Psoas muscle (tissue), 8 donors: ENCODE results near the gene KIF18A. TPM values are rescaled to one million over a fixed set of nuclear protein-coding genes. Genes with fewer than 3 reads are reported as not detected.
"Not testable (repeated sequence)": the region's sequence is repeated elsewhere in the genome, so short reads cannot be mapped to it uniquely, and the experiment has no call there.

Source experiments
- ATAC-seq, 4 donors: fragments of 200-7000 bp; cut with Tn5 transposase; one replicate each; pipeline ENCODE4 v1.9.1; 2020; ENCODE audit warnings: moderate library complexity in 3 of 4, mild to moderate bottlenecking in 2 of 4
- DNase-seq, 2 donors: peaks; one replicate each; pipeline ENCODE4 v3.0.0-alpha.2; 2020
- H3K27ac ChIP-seq: fragments of 200-600 bp; one replicate; pipeline ENCODE4 v1.8.0; 2022
- H3K27me3 ChIP-seq, 3 donors: fragments of 200-600 bp in 1 of 3; one replicate each; pipeline versions ENCODE4 v1.6.1 to v1.8.0; 2013 to 2022; ENCODE audit warnings: low read length in 2 of 3, mild to moderate bottlenecking in 2 of 3, moderate library complexity in 1 of 3; ENCODE audit not compliant: insufficient read depth in 3 of 3
- H3K36me3 ChIP-seq, 2 donors: fragments of 200-600 bp in 1 of 2; one replicate each; pipeline versions ENCODE4 v1.6.1 to v1.8.0; 2013 to 2022; ENCODE audit warnings: low read depth in 1 of 2, mild to moderate bottlenecking in 1 of 2, moderate library complexity in 1 of 2; ENCODE audit not compliant: insufficient read depth in 1 of 2
- H3K4me1 ChIP-seq: fragments of 200-600 bp; one replicate; pipeline ENCODE4 v1.8.0; 2022
- H3K4me3 ChIP-seq: fragments of 200-600 bp; one replicate; pipeline ENCODE4 v1.8.0; 2022; ENCODE audit warnings: mild to moderate bottlenecking
- H3K9me3 ChIP-seq: fragments of 200-600 bp; one replicate; pipeline ENCODE4 v1.8.0; 2022
- WGBS, 3 donors: extraction: QIAGEN DNeasy Blood & Tissue Kit; methylation state at CpG; one replicate each; pipeline versions ENCODE4 v1.1.6 to v1.1.7; 2013; 5-methylcytosine and 5-hydroxymethylcytosine counted together
- intact Hi-C, 2 donors: fragments of 100-400 bp; cut with DNase I; formaldehyde crosslinking; loops; one replicate each; pipeline versions ENCODE4 v1.11.0 to v1.14.2; 2022
- polyA plus RNA-seq, 3 donors: library from polyadenylated mRNA; stranded (reverse); fragments of 200-250 nt; gene quantifications; one replicate each; pipeline ENCODE4 v1.2.3, GENCODE V29; 2013
- total RNA-seq, 4 donors: library from RNA; stranded (reverse); fragmentation: NEBNext Ultra II Directional in 2 of 4; extraction: Animal tissue kit (Norgen Biotek cat#: 25700) in 2 of 4; gene quantifications; one replicate each; pipeline versions ENCODE4 v1.2.1 to v1.2.4, GENCODE V29; 2021 to 2023
- TF ChIP-seq, protein P1 (sequence below): fragments of 200-600 bp; IDR thresholded peaks from one replicate; pipeline ENCODE4 v1.8.0; 2022; ENCODE audit warnings: antibody characterized with exemption
- donor health status: healthy with polysubstance abuse.
- donor health status: DM: no; HTN: no; CAD: no; lungs with moderate emphysema.
- donor health status: Bipolar disorder and iron deficiency.
- donor health status: healthy.
- donor health status: DM: yes; HTN: yes; CAD: no.
- donor health status: DM: no; HTN: no; CAD: no.
- donor health status: DM: no; HTN: no; CAD: no.
- donor health status: DM: yes; HTN: yes; CAD: no.

KIF18A gene
- total and polyA plus RNA-seq, 7 donors: 0.15 to 0.53 (median 0.46) TPM; not detected in 2

DNA sequence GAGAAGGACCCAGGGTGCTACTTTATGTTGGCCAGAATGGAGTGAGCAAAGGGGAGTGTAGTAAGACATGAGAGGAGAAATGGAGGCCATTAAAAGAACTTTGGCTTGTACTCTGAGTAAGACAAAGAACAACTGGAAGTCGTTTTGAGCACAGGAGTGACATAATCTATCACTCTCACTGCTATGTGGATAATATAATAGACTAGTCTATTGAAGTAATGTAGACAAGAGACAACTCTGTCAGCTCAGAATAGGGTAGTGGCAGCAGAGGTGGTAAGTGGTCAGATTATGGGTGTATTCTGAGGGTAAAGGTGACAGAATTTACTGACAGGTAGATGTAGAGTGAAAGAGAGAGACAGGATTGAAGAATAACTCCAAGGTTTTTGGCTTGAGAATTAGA lies 8.2 kb downstream of the KIF18A start:
- TF ChIP-seq, protein P1, sequence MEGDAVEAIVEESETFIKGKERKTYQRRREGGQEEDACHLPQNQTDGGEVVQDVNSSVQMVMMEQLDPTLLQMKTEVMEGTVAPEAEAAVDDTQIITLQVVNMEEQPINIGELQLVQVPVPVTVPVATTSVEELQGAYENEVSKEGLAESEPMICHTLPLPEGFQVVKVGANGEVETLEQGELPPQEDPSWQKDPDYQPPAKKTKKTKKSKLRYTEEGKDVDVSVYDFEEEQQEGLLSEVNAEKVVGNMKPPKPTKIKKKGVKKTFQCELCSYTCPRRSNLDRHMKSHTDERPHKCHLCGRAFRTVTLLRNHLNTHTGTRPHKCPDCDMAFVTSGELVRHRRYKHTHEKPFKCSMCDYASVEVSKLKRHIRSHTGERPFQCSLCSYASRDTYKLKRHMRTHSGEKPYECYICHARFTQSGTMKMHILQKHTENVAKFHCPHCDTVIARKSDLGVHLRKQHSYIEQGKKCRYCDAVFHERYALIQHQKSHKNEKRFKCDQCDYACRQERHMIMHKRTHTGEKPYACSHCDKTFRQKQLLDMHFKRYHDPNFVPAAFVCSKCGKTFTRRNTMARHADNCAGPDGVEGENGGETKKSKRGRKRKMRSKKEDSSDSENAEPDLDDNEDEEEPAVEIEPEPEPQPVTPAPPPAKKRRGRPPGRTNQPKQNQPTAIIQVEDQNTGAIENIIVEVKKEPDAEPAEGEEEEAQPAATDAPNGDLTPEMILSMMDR: no peak
- no peaks in the 10 kb centered on the region for H3K4me1 ChIP-seq
- H3K36me3 ChIP-seq: no peaks in the 10 kb centered on the region
- no peaks in the 10 kb centered on the region for H3K9me3 ChIP-seq
- intact Hi-C loops: no loop called here
- 30 to 37% (median 35%) methylated on average over 1 of the region's 1 CpG for WGBS, 3 donors
- H3K27me3 ChIP-seq: no peaks in the 10 kb centered on the region
- no peak for ATAC-seq
- no peak overlapping the region for H3K27ac ChIP-seq
- DNase-seq: no peak
- H3K4me3 ChIP-seq: no peak overlapping the region

DNA sequence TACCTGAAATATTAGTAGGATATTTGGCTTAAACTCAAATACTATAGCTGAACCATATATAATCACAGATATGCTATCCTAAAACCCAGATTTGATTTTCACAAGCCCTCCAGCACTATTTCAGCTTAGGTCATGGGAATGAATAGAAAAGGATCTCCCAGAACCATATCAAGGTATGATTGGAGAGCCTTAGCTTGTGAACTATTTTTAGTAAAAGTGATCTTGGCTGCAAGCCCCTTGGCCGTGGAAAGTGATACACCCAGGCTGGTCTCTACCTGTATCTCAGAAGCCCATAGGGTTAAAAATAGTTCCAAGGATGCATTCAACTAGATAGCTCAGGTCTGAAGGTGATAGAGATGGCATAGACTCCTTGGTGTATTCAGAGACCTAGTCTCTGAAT lies 9.7 kb downstream of the KIF18A start:
- H3K4me3 ChIP-seq: no peak overlapping the region
- DNase-seq: no peak
- TF ChIP-seq, protein P1: no peak
- H3K4me1 ChIP-seq: no peaks in the 10 kb centered on the region
- intact Hi-C loops: no loop called here
- no peaks in the 10 kb centered on the region for H3K36me3 ChIP-seq
- H3K9me3 ChIP-seq: no peaks in the 10 kb centered on the region
- H3K27me3 ChIP-seq: no peaks in the 10 kb centered on the region
- WGBS, 3 donors: 29 to 43% (median 36%) methylated on average over 1 of the region's 1 CpG
- ATAC-seq: no peak
- no peak overlapping the region for H3K27ac ChIP-seq

DNA sequence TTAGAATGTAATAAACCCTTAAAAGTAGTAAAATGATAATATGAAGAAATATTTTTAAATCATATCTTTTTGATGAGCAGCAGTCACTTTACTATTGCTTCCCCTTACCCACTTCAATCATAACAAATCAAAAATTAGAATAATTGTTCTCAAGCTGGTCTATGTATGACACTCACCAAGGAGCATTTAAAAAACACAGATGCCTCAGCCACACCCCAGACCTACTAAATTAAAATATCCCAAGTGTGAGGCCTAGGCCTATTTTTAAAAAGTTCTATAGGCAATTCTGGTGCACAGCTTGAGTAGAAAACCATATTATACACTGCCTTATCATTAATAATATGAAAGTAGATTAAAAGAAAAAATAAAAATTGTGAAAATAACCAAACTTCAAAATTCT lies 15.2 kb downstream of the KIF18A start:
- TF ChIP-seq, protein P1: no peak

DNA sequence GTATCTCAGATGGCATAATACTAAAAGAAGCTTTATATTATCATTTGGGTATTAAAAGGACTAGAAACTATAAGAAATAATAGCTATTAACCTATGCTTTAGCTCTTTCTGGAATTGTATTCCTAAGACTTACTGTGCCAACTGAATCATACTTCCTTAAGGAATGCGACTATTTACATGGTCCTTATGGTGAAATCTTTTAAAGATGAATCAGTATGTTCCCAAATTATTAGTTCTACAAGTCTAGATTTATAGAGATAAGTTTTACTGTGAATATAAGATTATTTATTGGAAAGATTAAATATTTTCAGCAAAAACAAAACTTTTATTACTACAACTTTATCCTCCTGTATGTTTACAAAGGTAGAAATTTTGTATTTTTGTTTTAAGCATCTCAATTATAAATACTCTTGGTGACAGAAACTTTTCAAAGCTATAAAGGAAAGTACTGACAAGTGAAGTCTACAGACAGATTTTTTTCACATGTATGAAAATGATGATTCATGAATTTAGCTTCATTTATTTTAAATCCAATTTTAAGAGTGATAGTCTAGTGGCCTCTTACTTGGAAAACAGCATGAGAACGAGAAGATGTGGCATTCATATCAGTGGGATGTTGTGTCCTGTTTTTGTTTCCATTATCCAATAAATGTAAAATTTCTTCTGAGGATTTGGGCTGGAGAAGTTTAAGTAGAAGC lies 17.8 kb downstream of the KIF18A start:
- Histone ChIP-seq H3K9me3 (no peaks in the 10 kb centered on the region), H3K36me3 (no peaks in the 10 kb centered on the region), H3K27ac (no peak overlapping the region), H3K27me3 (no peaks in the 10 kb centered on the region), H3K4me3 (no peak overlapping the region), H3K4me1 (no peaks in the 10 kb centered on the region)
- intact Hi-C loops: no loop called here
- TF ChIP-seq, protein P1: no peak
- WGBS, 3 donors: 93 to 95% (median 93%) methylated on average over 2 of the region's 2 CpGs
- no peak for ATAC-seq
- no peak for DNase-seq

More for the DNA sequence above, 15.2 kb downstream of the KIF18A start:
- Histone ChIP-seq H3K36me3 (no peaks in the 10 kb centered on the region), H3K4me1 (no peaks in the 10 kb centered on the region), H3K9me3 (no peaks in the 10 kb centered on the region), H3K27ac (no peak overlapping the region), H3K4me3 (no peak overlapping the region), H3K27me3 (no peaks in the 10 kb centered on the region)
- no peak for DNase-seq
- intact Hi-C loops: no loop called here
- ATAC-seq: no peak

DNA sequence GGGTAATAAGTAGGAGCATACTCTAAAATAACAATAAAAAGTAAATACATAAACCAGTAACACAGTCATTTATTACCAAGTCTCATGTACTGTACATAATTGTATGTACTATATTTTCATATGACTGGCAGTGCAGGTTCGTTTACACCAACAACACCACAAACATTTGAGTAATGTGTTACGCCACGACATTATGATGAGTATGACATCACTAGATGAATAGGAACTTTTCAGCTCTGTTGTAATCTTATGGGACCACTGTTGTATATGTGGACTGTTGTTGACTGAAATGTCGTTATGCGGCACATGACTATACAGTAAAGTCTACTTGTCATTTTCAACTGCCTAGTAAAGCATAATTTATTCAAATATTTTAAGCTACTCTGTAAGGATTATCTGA lies 18.6 kb downstream of the KIF18A start:
- ATAC-seq (no peak), DNase-seq (no peak)
- no peak overlapping the region for H3K4me3 ChIP-seq
- H3K9me3 ChIP-seq: no peaks in the 10 kb centered on the region
- H3K4me1 ChIP-seq: no peaks in the 10 kb centered on the region
- TF ChIP-seq, protein P1: no peak
- 93 to 94% (median 94%) methylated on average over 5 of the region's 5 CpGs for WGBS, 3 donors
- no peak overlapping the region for H3K27ac ChIP-seq
- intact Hi-C loops: no loop called here
- H3K36me3 ChIP-seq: no peaks in the 10 kb centered on the region
- H3K27me3 ChIP-seq: no peaks in the 10 kb centered on the region

DNA sequence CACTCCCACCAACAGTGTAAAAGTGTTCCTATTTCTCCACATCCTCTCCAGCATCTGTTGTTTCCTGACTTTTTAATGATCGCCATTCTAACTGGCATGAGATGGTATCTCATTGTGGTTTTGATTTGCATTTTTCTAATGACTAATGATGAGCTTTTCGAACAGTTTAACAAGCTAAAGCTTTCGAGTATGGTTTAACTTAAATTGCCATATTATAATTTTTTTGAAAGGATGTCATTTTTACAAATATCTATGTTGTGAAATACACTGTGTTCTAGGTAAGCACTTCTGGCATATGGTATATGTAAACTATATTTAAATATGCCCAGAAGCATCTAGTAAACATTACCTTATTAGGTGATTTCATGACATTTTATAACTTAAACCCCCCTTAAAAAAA lies 20.3 kb downstream of the KIF18A start:
- H3K27ac ChIP-seq, H3K9me3 ChIP-seq, H3K4me3 ChIP-seq, H3K36me3 ChIP-seq, H3K4me1 ChIP-seq, ATAC-seq, DNase-seq, H3K27me3 ChIP-seq, intact Hi-C loops: not testable (repeated sequence)
- 90 to 99% (median 95%) methylated on average over 3 of the region's 3 CpGs for WGBS, 3 donors

DNA sequence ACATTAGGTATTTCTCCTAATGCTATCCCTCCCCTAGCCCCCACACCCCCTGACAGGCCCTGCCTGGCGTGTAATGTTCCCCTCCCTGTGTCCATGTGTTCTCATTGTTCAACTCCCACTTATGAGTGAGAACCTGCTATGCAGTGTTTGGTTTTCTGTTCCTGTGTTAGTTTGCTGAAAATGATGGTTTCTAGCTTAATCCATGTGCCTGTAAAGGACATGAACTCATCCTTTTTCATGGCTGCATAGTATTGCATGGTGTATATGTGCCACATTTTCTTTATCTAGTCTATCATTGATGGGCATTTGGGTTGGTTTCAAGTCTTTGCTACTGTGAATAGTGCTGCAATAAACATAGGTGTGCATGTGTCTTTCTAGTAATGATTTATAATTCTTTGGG lies 20.8 kb downstream of the KIF18A start:
- ATAC-seq, H3K36me3 ChIP-seq, H3K27ac ChIP-seq, H3K4me3 ChIP-seq, H3K27me3 ChIP-seq, H3K9me3 ChIP-seq, H3K4me1 ChIP-seq, intact Hi-C loops, DNase-seq: not testable (repeated sequence)
- 93 to 97% (median 95%) methylated on average over 1 of the region's 1 CpG for WGBS, 3 donors
